Keratinocyte (primary cell): ENCODE data around the gene SCML2. TPM values are rescaled to one million over a fixed set of nuclear protein-coding genes. Genes with fewer than 3 reads are reported as not detected.

Experiments
- DNase-seq: peaks from one replicate; pipeline ENCODE4 v3.0.0-alpha.2; 2011; ENCODE audit warnings: low read depth, missing footprints, low spot score
- FAIRE-seq: peaks from 2 replicates; lab custom pipeline; 2011; peaks lifted over from hg19 to GRCh38; lab: Jason Lieb, UNC
- H2AFZ ChIP-seq: 2 replicates; pipeline ENCODE4 v1.6.0; 2012; ENCODE audit warnings: low read length, control low read depth, inconsistent platforms; ENCODE audit not compliant: control insufficient read depth
- H3K27ac ChIP-seq: 2 replicates; pipeline ENCODE4 v1.5.1; 2011; ENCODE audit warnings: low read length; ENCODE audit not compliant: control insufficient read depth, insufficient read depth
- H3K27me3 ChIP-seq: 3 replicates; pipeline ENCODE4 v1.6.0; 2011; ENCODE audit warnings: low read length; ENCODE audit not compliant: control insufficient read depth, insufficient read depth; ENCODE audit errors: extremely low read depth
- H3K36me3 ChIP-seq, 2 experiments: 2 replicates in 1 of 2; 3 replicates in 1 of 2; pipeline ENCODE4 v1.5.1; 2011; ENCODE audit warnings: low read length in 2 of 2, mild to moderate bottlenecking in 1 of 2; ENCODE audit not compliant: control insufficient read depth in 2 of 2, insufficient read depth in 2 of 2; ENCODE audit errors: extremely low read depth in 1 of 2
- H3K4me1 ChIP-seq: 3 replicates; pipeline ENCODE4 v1.5.1; 2011; ENCODE audit warnings: low read length; ENCODE audit not compliant: control insufficient read depth, insufficient read depth; ENCODE audit errors: extremely low read depth
- H3K4me2 ChIP-seq: 3 replicates; pipeline ENCODE4 v1.6.0; 2011; ENCODE audit warnings: low read depth, low read length; ENCODE audit not compliant: control insufficient read depth, insufficient read depth; ENCODE audit errors: extremely low read depth
- H3K4me3 ChIP-seq, 3 experiments: fragments of 200-600 bp in 1 of 3; sonication (generic) in 1 of 3; 2 replicates in 2 of 3; 3 replicates in 1 of 3; pipeline ENCODE4 v1.5.1; 2011 to 2016; ENCODE audit warnings: low read length in 3 of 3, mild to moderate bottlenecking in 3 of 3, control low read depth in 2 of 3, inconsistent platforms in 1 of 3, low read depth in 1 of 3, mixed read lengths in 1 of 3, mixed run types in 1 of 3, moderate library complexity in 1 of 3; ENCODE audit not compliant: control insufficient read depth in 2 of 3, insufficient read depth in 2 of 3; ENCODE audit errors: extremely low read depth in 1 of 3
- H3K79me2 ChIP-seq: 2 replicates; pipeline ENCODE4 v1.6.0; 2012; ENCODE audit warnings: low read length; ENCODE audit not compliant: control insufficient read depth, insufficient read depth
- H3K9ac ChIP-seq: 3 replicates; pipeline ENCODE4 v1.6.0; 2011; ENCODE audit warnings: low read length; ENCODE audit not compliant: control insufficient read depth, insufficient read depth; ENCODE audit errors: extremely low read depth
- H3K9me1 ChIP-seq: 3 replicates; pipeline ENCODE4 v1.6.0; 2011; ENCODE audit warnings: low read length; ENCODE audit not compliant: control insufficient read depth, insufficient read depth; ENCODE audit errors: extremely low read depth
- H3K9me3 ChIP-seq: 2 replicates; pipeline ENCODE4 v1.5.1; 2012; ENCODE audit warnings: low read depth, low read length; ENCODE audit not compliant: control insufficient read depth
- H4K20me1 ChIP-seq: 3 replicates; pipeline ENCODE4 v1.6.0; 2011; ENCODE audit warnings: low read length; ENCODE audit not compliant: control insufficient read depth, insufficient read depth; ENCODE audit errors: extremely low read depth
- EZH2 ChIP-seq: IDR thresholded peaks from one replicate; pipeline ENCODE4 v1.6.1; 2012; ENCODE audit warnings: inconsistent platforms, mild to moderate bottlenecking, low read length, moderate library complexity
- dilution Hi-C: fragments of 300-500 bp; cut with MboI; formaldehyde crosslinking; loops from one replicate; pipeline ENCODE4 v1.7.0; 2020; ENCODE audit warnings: low sequenced_read_pairs; ENCODE audit not compliant: extremely low pct_ligation_motif_present
- polyA plus RNA-seq, 5 experiments: library from polyadenylated mRNA; depleted of rRNA in 3 of 5; stranded (reverse) in 3 of 5; stranded (forward) in 1 of 5; unstranded in 1 of 5; fragments of >200 nt; gene quantifications; 1 replicate in 1 of 5; 2 replicates in 3 of 5; 3 replicates in 1 of 5; pipeline versions ENCODE4 v1.2.1 to v1.2.3, GENCODE V29; 2011 to 2012; ENCODE audit warnings: missing spikeins in 2 of 5, low read depth in 1 of 5, low replicate concordance in 1 of 5
- TF ChIP-seq, protein P1 (sequence below), 3 experiments: IDR thresholded peaks in 1 of 3; conservative IDR thresholded peaks in 1 of 3; optimal IDR thresholded peaks in 1 of 3; 2 replicates in 2 of 3; 3 replicates in 1 of 3; pipeline versions ENCODE3 to v1.5.1; 2011; ENCODE audit warnings: low read length in 3 of 3, mild to moderate bottlenecking in 3 of 3, moderate library complexity in 2 of 3, control low read depth in 1 of 3, inconsistent platforms in 1 of 3; ENCODE audit not compliant: insufficient read depth in 2 of 3; ENCODE audit errors: extremely low read depth in 1 of 3

SCML2 gene
- polyA plus RNA-seq, 1 donor (not counting 4 experiments of a cell fraction or from before 2014, with no cell fraction given): 0.64 TPM

DNA sequence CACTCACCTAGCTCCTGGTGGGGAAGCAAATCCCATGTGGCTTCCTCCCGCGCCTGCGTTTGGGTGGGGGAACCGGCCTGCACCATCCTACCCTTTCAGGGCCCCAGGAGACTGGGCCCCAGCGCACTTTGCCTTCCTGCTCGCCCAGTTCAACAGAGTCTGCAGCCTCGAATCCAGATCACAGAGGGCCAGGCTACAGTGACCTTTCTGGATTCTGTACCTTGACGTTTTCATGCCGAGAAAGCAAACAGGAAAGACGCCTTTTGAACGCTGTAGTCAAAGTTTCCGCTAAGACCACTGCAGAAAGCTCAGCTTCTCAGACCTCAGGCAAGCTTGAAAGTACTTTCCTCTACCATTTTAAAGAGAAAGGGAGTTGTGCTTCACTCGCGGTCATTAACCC is 126.4 kb downstream of the SCML2 start:
- no peak overlapping the region for H3K27ac ChIP-seq
- H3K36me3 ChIP-seq: no peaks in the 10 kb centered on the region
- H2AFZ ChIP-seq: no peak overlapping the region
- no peak for TF ChIP-seq EZH2
- TF ChIP-seq, protein P1, sequence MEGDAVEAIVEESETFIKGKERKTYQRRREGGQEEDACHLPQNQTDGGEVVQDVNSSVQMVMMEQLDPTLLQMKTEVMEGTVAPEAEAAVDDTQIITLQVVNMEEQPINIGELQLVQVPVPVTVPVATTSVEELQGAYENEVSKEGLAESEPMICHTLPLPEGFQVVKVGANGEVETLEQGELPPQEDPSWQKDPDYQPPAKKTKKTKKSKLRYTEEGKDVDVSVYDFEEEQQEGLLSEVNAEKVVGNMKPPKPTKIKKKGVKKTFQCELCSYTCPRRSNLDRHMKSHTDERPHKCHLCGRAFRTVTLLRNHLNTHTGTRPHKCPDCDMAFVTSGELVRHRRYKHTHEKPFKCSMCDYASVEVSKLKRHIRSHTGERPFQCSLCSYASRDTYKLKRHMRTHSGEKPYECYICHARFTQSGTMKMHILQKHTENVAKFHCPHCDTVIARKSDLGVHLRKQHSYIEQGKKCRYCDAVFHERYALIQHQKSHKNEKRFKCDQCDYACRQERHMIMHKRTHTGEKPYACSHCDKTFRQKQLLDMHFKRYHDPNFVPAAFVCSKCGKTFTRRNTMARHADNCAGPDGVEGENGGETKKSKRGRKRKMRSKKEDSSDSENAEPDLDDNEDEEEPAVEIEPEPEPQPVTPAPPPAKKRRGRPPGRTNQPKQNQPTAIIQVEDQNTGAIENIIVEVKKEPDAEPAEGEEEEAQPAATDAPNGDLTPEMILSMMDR (optimal IDR thresholded peaks at IDR 0.05 in 1 of 3, IDR thresholded peaks at IDR 0.05 in 1 of 3, conservative IDR thresholded peaks at IDR 0.05 in 1 of 3; ENCODE audit: extremely low read depth in 1 of 3, insufficient read depth in 2 of 3, low read length in 3 of 3): no peak
- no peak overlapping the region for H3K9ac ChIP-seq
- H3K79me2 ChIP-seq: no peaks in the 10 kb centered on the region
- H3K9me1 ChIP-seq: no peaks in the 10 kb centered on the region
- no peak overlapping the region for H3K4me2 ChIP-seq
- no peaks in the 10 kb centered on the region for H3K27me3 ChIP-seq
- FAIRE-seq (no peak), DNase-seq (no peak)
- no peaks in the 10 kb centered on the region for H4K20me1 ChIP-seq
- H3K9me3 ChIP-seq: no peaks in the 10 kb centered on the region
- H3K4me3 ChIP-seq: no peak overlapping the region
- H3K4me1 ChIP-seq: no peaks in the 10 kb centered on the region
- dilution Hi-C loops: no loop called here

DNA sequence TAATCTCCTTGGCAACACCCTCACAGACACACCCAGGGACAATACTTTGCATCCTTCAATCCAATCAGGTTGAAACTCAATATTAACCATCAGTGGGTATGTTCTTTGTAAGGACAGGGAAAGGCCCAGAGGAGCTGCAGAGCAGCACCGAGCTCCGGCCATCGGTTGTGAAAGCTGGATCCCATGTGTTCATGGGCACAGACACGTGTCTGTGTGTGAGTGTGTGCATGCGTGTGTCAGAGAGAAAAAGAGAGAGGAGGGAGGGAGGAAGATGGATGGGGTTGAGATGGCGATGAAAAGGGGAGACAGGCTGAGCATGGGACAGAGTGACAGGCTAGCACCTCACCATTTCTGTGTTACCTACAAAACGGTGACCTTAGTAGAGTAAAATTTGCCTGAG is 127.0 kb downstream of the SCML2 start:
- H4K20me1 ChIP-seq: no peaks in the 10 kb centered on the region
- DNase-seq (no peak), FAIRE-seq (no peak)
- no peaks in the 10 kb centered on the region for H3K9me1 ChIP-seq
- H3K79me2 ChIP-seq: no peaks in the 10 kb centered on the region
- no peaks in the 10 kb centered on the region for H3K9me3 ChIP-seq
- TF ChIP-seq, protein P1 (optimal IDR thresholded peaks at IDR 0.05 in 1 of 3, IDR thresholded peaks at IDR 0.05 in 1 of 3, conservative IDR thresholded peaks at IDR 0.05 in 1 of 3; ENCODE audit: extremely low read depth in 1 of 3, insufficient read depth in 2 of 3, low read length in 3 of 3): no peak
- TF ChIP-seq EZH2: no peak
- dilution Hi-C loops: no loop called here
- no peak overlapping the region for H3K4me3 ChIP-seq
- H3K4me1 ChIP-seq: no peaks in the 10 kb centered on the region
- no peak overlapping the region for H3K27ac ChIP-seq
- no peaks in the 10 kb centered on the region for H3K27me3 ChIP-seq
- H3K36me3 ChIP-seq: no peaks in the 10 kb centered on the region
- H3K4me2 ChIP-seq: no peak overlapping the region
- no peak overlapping the region for H3K9ac ChIP-seq
- no peak overlapping the region for H2AFZ ChIP-seq
